Tibial nerve (tissue), 4 donors: Measurements from ENCODE around the gene MCF2L. TPM values are rescaled to one million over a fixed set of nuclear protein-coding genes. Genes with fewer than 3 reads are reported as not detected.

Source experiments
- DNase-seq, 2 donors: peaks; one replicate each; pipeline ENCODE4 v3.0.0-alpha.2; 2019; ENCODE audit warnings: low spot score in 2 of 2
- H3K27ac ChIP-seq, 4 donors: fragments of 200-600 bp; sonication (generic) in 3 of 4; one replicate each; pipeline ENCODE4 v1.5.1; 2017 to 2019; ENCODE audit warnings: mild to moderate bottlenecking in 1 of 4
- H3K27me3 ChIP-seq, 2 donors: fragments of 200-600 bp; sonication (generic) in 1 of 2; one replicate each; pipeline versions ENCODE4 v1.5.1 to v1.6.0; 2017 to 2019
- H3K36me3 ChIP-seq, 3 donors: fragments of 200-600 bp; sonication (generic); one replicate each; pipeline ENCODE4 v1.5.1; 2018 to 2019
- H3K4me1 ChIP-seq, 4 donors: fragments of 200-600 bp; sonication (generic) in 3 of 4; one replicate each; pipeline ENCODE4 v1.5.1; 2017 to 2019
- H3K4me3 ChIP-seq, 4 donors: fragments of 200-600 bp; sonication (generic) in 3 of 4; one replicate each; pipeline ENCODE4 v1.5.1; 2017 to 2019; ENCODE audit warnings: mild to moderate bottlenecking in 1 of 4, moderate library complexity in 1 of 4
- H3K9me3 ChIP-seq, 4 donors: fragments of 200-600 bp; sonication (generic) in 3 of 4; one replicate each; pipeline ENCODE4 v1.5.1; 2017 to 2019
- CTCF ChIP-seq, 5 experiments: fragments of 200-600 bp in 3 of 5; fragments of 450-650 bp in 2 of 5; sonication (generic) in 3 of 5; IDR thresholded peaks; one replicate each; pipeline ENCODE4 v1.5.1; 2016 to 2019; ENCODE audit warnings: antibody characterized with exemption in 5 of 5, mild to moderate bottlenecking in 3 of 5, moderate library complexity in 2 of 5
- EP300 ChIP-seq, 2 donors: sonication (generic); formaldehyde crosslinking; IDR thresholded peaks; one replicate each; pipeline ENCODE4 v1.6.1; 2017; ENCODE audit warnings: antibody characterized with exemption in 2 of 2, mild to moderate bottlenecking in 1 of 2
- POLR2A ChIP-seq, 2 donors: fragments of 450-650 bp; IDR thresholded peaks; one replicate each; pipeline ENCODE4 v1.6.1; 2017; ENCODE audit warnings: antibody characterized with exemption in 2 of 2, mild to moderate bottlenecking in 2 of 2, moderate library complexity in 2 of 2
- WGBS, 2 donors: methylation state at CpG; one replicate each; pipeline ENCODE4 v1.1.5; 2018; 5-methylcytosine and 5-hydroxymethylcytosine counted together
- total RNA-seq, 4 donors: library from RNA; depleted of rRNA; stranded (reverse); fragments of >200 nt; gene quantifications; one replicate each; pipeline ENCODE4 v1.1.0, GENCODE V29; 2016

The MCF2L gene
- total RNA-seq, 4 donors from 2014 or later = 30.1 to 82.6 (median 45.3) TPM

DNA sequence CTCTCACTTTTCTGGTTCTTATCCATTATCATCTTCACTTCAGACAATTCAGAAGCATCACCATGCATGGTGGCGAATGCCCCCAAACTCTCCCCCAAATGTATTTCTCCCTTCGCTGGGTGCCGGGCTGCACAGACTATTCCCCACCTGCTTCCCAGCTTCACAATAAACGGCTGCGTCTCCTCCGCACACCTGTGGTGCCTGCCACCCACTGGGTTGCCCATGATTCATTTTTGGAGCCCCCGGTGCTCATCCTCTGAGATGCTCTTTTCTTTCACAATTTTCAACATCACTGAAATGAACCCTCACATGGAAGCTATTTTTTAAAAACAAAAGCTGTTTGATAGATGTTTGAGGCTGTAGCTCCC lies 150.8 kb downstream of the MCF2L start:
- H3K9me3 ChIP-seq = no peaks in the 10 kb centered on the region
- no peaks in the 10 kb centered on the region for H3K36me3 ChIP-seq
- no peak overlapping the region for H3K4me3 ChIP-seq
- peaks cover 0 to 5% (median 0%) of the 10 kb centered on the region in 4 donors for H3K4me1 ChIP-seq
- H3K27me3 ChIP-seq = no peaks in the 10 kb centered on the region
- no peak for DNase-seq
- TF ChIP-seq EP300 (IDR thresholded peaks at IDR 0.05) = no peak
- TF ChIP-seq POLR2A (IDR thresholded peaks at IDR 0.05) = no peak
- no peak for TF ChIP-seq CTCF (IDR thresholded peaks at IDR 0.05)
- H3K27ac ChIP-seq = no peak overlapping the region
- WGBS, 2 donors = 85 to 94% methylated on average over 7 of the region's 7 CpGs

DNA sequence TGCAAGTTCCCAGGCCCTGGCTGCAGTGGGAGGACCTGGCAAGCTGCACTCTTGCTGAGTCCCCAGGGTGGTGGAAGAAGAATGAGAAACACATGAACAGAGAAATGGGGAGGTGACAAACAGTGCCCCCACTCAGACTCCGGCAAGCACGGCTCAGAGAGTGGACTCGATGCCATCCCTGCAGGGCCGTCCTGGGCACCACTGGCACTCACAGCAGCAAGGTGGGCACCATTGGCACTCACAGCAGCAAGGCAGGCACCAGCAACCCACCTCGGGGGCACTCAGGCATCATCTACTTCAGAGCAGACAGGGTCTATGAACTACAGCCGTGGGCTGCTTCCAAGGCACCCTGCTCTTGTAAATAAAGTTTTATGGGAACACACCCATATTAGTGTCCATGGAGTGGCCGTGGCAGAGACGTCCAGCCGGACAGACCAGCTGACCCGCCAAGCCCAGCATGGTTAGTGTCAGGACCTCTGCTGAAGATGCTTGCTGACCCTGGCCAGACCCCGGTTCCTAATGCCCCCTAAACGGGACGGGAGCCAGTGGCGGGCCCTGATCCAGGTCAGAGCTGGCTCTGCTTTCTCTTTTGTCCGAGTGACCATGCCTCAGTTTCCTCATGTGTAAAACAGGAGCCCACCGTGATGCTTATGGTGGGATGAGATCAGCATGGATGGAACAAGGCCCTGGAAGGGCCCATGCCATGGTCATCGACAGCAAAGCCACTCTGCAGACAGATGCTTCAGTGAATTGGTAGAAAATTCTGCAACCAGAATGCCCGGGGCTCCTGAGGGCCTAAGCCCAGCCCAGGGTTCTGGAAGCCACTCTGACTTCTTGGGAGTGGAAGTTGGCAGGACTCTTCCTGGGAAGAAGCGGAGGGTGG lies 151.5 kb downstream of the MCF2L start:
- 81 to 83% methylated on average over 19 of the region's 19 CpGs for WGBS, 2 donors
- H3K36me3 ChIP-seq = no peaks in the 10 kb centered on the region
- no peak overlapping the region for H3K27ac ChIP-seq
- no peaks in the 10 kb centered on the region for H3K9me3 ChIP-seq
- no peak overlapping the region for H3K4me3 ChIP-seq
- no peaks in the 10 kb centered on the region for H3K27me3 ChIP-seq
- TF ChIP-seq EP300 (IDR thresholded peaks at IDR 0.05) = no peak
- TF ChIP-seq CTCF (IDR thresholded peaks at IDR 0.05) = no peak
- no peak for TF ChIP-seq POLR2A (IDR thresholded peaks at IDR 0.05)
- no peak for DNase-seq
- H3K4me1 ChIP-seq = peaks cover 0 to 5% (median 0%) of the 10 kb centered on the region in 4 donors

DNA sequence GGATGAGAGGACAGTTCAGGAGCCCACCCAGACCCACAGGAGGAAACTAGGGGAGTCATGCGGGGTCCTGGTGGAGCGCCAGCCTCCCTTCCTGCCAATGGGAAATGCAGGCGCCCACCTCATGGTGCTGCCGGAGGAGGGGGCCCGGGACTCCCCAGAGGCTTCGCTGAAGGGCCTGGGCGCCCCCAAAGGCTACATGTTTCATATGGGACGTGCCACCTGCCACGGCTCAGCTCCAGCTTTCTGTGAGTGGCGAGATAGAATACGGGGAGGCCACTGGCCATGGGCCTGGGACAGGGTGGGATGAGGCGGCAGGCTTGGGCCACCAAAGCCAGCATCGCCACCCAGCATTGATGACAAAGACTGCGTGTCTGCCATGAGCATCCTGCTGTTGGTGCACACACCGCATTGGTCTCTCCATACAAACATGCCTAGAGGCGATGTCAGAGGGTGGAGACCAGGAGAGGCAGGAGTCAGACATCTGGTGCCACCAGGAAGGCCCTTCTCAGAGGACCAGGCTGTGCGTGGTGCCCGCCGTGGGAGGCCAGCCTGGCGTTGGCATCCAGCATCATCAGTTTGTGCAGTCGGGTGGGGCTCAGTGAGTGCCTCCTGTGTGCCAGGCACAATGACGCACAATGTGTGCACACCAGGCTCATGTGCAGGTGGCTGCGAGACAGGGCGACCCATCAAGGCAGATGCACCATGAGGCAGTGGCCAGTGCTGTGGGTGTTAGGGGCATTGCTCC lies 152.3 kb downstream of the MCF2L start:
- H3K27ac ChIP-seq = peak overlapping the region in 1 of 4 donors; percentile 76
- WGBS, 2 donors = 92 to 94% methylated on average over 18 of the region's 24 CpGs

GRCh38 chr13:113121928-113122471 lies 153.0 kb downstream of the MCF2L start:
- peak overlapping the region in 3 of 4 donors; percentile 62 to 77 (median 76) for H3K27ac ChIP-seq
- DNase-seq = no peak
- H3K9me3 ChIP-seq = no peaks in the 10 kb centered on the region
- no peaks in the 10 kb centered on the region for H3K36me3 ChIP-seq
- TF ChIP-seq POLR2A (IDR thresholded peaks at IDR 0.05) = no peak
- no peak for TF ChIP-seq EP300 (IDR thresholded peaks at IDR 0.05)
- no peak for TF ChIP-seq CTCF (IDR thresholded peaks at IDR 0.05)
- peak overlapping the region in 1 of 4 donors; percentile 43 for H3K4me3 ChIP-seq
- 62 to 71% methylated on average over 13 to 16 of the region's 16 CpGs for WGBS, 2 donors
- no peaks in the 10 kb centered on the region for H3K27me3 ChIP-seq
- H3K4me1 ChIP-seq = peaks cover 0 to 5% (median 0%) of the 10 kb centered on the region in 4 donors

More for the DNA sequence above, 152.3 kb downstream of the MCF2L start:
- Histone ChIP-seq H3K36me3 (no peaks in the 10 kb centered on the region), H3K27me3 (no peaks in the 10 kb centered on the region), H3K4me1 (peaks cover 0 to 5% (median 0%) of the 10 kb centered on the region in 4 donors), H3K4me3 (no peak overlapping the region), H3K9me3 (no peaks in the 10 kb centered on the region)
- no peak for TF ChIP-seq EP300 (IDR thresholded peaks at IDR 0.05)
- no peak for TF ChIP-seq CTCF (IDR thresholded peaks at IDR 0.05)
- TF ChIP-seq POLR2A (IDR thresholded peaks at IDR 0.05) = no peak
- no peak for DNase-seq
